ENCODE results near the gene SREK1.

GRCh38 chr5:66206465-66206864 lies 62.4 kb downstream of the SREK1 start:
- TF ChIP-seq, protein P1, sequence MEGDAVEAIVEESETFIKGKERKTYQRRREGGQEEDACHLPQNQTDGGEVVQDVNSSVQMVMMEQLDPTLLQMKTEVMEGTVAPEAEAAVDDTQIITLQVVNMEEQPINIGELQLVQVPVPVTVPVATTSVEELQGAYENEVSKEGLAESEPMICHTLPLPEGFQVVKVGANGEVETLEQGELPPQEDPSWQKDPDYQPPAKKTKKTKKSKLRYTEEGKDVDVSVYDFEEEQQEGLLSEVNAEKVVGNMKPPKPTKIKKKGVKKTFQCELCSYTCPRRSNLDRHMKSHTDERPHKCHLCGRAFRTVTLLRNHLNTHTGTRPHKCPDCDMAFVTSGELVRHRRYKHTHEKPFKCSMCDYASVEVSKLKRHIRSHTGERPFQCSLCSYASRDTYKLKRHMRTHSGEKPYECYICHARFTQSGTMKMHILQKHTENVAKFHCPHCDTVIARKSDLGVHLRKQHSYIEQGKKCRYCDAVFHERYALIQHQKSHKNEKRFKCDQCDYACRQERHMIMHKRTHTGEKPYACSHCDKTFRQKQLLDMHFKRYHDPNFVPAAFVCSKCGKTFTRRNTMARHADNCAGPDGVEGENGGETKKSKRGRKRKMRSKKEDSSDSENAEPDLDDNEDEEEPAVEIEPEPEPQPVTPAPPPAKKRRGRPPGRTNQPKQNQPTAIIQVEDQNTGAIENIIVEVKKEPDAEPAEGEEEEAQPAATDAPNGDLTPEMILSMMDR (IDR thresholded peaks at IDR 0.05): no peak
- no peak for TF ChIP-seq POLR2A (IDR thresholded peaks at IDR 0.05)

All from tibial nerve (tissue), 3 donors.